Measurements from ENCODE around the gene P2RY2.

DNA sequence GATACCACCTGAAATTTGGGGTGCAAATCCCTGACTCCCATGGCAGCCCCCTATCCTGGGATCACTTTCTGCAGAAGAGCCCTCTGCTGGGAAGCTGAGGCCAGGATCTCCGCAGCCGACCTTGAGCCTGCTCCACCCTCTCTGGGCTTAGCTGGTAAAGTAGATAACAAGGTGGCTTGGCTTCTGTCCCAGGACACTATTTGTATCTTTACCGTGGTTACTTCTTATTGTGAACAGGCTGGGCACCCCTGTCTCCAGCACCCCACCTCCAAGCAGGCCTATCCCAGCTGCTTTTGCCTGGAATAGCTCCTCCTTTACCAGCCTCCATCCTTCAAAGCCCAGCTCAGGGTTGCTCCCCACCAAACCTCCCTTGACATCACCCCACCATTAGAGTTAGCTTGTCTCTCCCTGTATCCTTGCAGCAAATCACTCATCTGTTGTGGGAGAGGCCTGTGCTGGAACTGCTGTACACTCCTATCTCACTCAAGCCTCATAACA, 35.2 kb upstream of the P2RY2 start:
- TF ChIP-seq, protein P1, sequence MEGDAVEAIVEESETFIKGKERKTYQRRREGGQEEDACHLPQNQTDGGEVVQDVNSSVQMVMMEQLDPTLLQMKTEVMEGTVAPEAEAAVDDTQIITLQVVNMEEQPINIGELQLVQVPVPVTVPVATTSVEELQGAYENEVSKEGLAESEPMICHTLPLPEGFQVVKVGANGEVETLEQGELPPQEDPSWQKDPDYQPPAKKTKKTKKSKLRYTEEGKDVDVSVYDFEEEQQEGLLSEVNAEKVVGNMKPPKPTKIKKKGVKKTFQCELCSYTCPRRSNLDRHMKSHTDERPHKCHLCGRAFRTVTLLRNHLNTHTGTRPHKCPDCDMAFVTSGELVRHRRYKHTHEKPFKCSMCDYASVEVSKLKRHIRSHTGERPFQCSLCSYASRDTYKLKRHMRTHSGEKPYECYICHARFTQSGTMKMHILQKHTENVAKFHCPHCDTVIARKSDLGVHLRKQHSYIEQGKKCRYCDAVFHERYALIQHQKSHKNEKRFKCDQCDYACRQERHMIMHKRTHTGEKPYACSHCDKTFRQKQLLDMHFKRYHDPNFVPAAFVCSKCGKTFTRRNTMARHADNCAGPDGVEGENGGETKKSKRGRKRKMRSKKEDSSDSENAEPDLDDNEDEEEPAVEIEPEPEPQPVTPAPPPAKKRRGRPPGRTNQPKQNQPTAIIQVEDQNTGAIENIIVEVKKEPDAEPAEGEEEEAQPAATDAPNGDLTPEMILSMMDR (IDR thresholded peaks at IDR 0.05) = peak in 9 of 12 donors; percentile 12 to 44 (median 32)
- TF ChIP-seq POLR2A (IDR thresholded peaks at IDR 0.05) = no peak

All from heart left ventricle (tissue), 13 donors.